HFF-Myc (cell line): Measurements from ENCODE around the gene PPARGC1A.

Source experiments
- DNase-seq: peaks from one replicate; pipeline ENCODE4 v3.0.0-alpha.2; 2011; ENCODE audit warnings: low read depth; ENCODE audit errors: extremely low read depth
- H3K4me3 ChIP-seq: replicated peaks from 2 replicates; pipeline ENCODE4 v1.5.1; 2011; ENCODE audit warnings: low read depth, mild to moderate bottlenecking, control low read depth, low read length
- CTCF ChIP-seq: IDR thresholded peaks from 2 replicates; pipeline ENCODE4 v1.5.1; 2012; ENCODE audit warnings: mild to moderate bottlenecking, low read depth, low read length, control low read depth; ENCODE audit errors: missing control alignments

Gene PPARGC1A

DNA sequence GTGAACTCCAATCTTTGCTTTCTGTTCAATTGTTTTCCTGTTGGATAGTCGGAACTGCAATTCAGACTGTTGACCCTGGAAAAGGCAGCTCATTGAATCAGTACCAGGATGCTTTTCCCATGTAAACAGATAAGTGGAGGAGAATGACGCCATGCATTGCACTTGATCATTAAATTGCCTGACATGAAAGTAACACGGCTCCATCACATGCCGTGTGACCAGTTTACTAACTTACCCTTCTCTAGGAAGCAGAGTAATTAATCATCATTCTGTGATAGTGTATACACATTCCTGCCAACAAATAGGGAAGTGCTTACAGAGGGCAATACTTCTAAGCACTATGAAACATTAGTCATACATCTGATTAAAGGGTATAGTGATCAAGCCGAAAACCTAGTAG is 101.4 kb downstream of the PPARGC1A start:
- DNase-seq: no peak

GRCh38 chr4:23788027-23788426 is 101.8 kb downstream of the PPARGC1A start:
- no peak for DNase-seq
- TF ChIP-seq CTCF: no peak
- no peak overlapping the region for H3K4me3 ChIP-seq

More for the DNA sequence above, 101.4 kb downstream of the PPARGC1A start:
- H3K4me3 ChIP-seq: no peak overlapping the region
- TF ChIP-seq CTCF: no peak

- no peak for DNase-seq
- no peak overlapping the region for H3K4me3 ChIP-seq
- TF ChIP-seq CTCF: no peak
These were observed 106.9 kb downstream of the PPARGC1A start for GRCh38 chr4:23782778-23783437.

GRCh38 chr4:23779839-23780238 is 110.0 kb downstream of the PPARGC1A start:
- H3K4me3 ChIP-seq: no peak overlapping the region
- TF ChIP-seq CTCF: no peak
- DNase-seq: no peak

DNA sequence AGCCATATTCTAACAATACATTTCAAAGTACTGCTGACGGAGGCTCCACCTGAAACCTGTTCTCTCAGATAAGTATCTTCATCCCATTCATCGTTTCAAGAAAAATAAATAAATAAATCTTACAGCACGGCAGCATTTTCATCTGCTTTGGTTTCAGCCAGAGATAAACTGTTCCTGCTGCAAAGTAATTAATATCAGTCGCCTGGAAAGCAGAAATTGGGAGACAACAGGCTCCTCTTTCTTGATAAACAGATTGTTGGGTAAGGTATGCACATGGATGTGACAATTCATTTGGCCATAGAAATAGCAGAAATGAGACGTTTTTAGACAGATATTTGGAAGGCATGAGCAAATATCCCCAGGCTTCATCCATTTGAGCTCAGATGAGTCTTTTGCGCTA is 110.4 kb downstream of the PPARGC1A start:
- no peak for DNase-seq
- no peak overlapping the region for H3K4me3 ChIP-seq
- no peak for TF ChIP-seq CTCF

- no peak for TF ChIP-seq CTCF
- no peak overlapping the region for H3K4me3 ChIP-seq
These were observed 114.2 kb downstream of the PPARGC1A start for GRCh38 chr4:23775694-23776093.

GRCh38 chr4:23774909-23775308 is 114.9 kb downstream of the PPARGC1A start:
- H3K4me3 ChIP-seq: no peak overlapping the region
- DNase-seq: no peak
- no peak for TF ChIP-seq CTCF

More at GRCh38 chr4:23775694-23776093, 114.2 kb downstream of the PPARGC1A start:
- DNase-seq: no peak
